SK-N-SH treated with all-trans-retinoic acid at 6 μM for 48 hours (cell line): ENCODE results near the gene PLAGL1.

Experiments
- ATAC-seq: fragments of 200-7000 bp; cut with Tn5 transposase; 3 replicates; pipeline ENCODE4 v1.9.1; 2020; ENCODE audit warnings: mild to moderate bottlenecking, moderate library complexity
- ARNTL ChIP-seq: fragments of 450-650 bp; formaldehyde crosslinking; IDR thresholded peaks from 2 replicates; pipeline ENCODE4 v1.5.0; 2020; ENCODE audit warnings: low read depth, mild to moderate bottlenecking, moderate library complexity, borderline replicate concordance
- BACH2 ChIP-seq: fragments of 250-450 bp; sonication (Bioruptor Pico); IDR thresholded peaks from 2 replicates; pipeline ENCODE4 v1.9.0; 2021; ENCODE audit warnings: mild to moderate bottlenecking, borderline replicate concordance
- CREB5 ChIP-seq: fragments of 250-450 bp; sonication (Bioruptor Pico); IDR thresholded peaks from 2 replicates; pipeline ENCODE4 v1.5.1; 2020; ENCODE audit warnings: low read depth, mild to moderate bottlenecking, moderate library complexity
- CSDC2 ChIP-seq: fragments of 250-450 bp; sonication (Bioruptor Pico); IDR thresholded peaks from 2 replicates; pipeline ENCODE4 v1.5.0; 2020; ENCODE audit warnings: mild to moderate bottlenecking, moderate library complexity
- ESRRG ChIP-seq: fragments of 250-450 bp; sonication (Bioruptor Pico); IDR thresholded peaks from 2 replicates; pipeline ENCODE4 v1.6.1; 2021; ENCODE audit warnings: mild to moderate bottlenecking
- GLIS3 ChIP-seq: fragments of 250-450 bp; sonication (Bioruptor Pico); IDR thresholded peaks from 2 replicates; pipeline ENCODE4 v1.5.0; 2020; ENCODE audit warnings: mild to moderate bottlenecking, moderate library complexity
- ISL1 ChIP-seq: fragments of 250-450 bp; sonication (Bioruptor Pico); IDR thresholded peaks from 2 replicates; pipeline ENCODE4 v2.1.2; 2022; ENCODE audit warnings: mild to moderate bottlenecking, moderate library complexity
- PATZ1 ChIP-seq: fragments of 250-450 bp; sonication (Bioruptor Pico); IDR thresholded peaks from 2 replicates; pipeline ENCODE4 v1.8.0; 2020; ENCODE audit warnings: mild to moderate bottlenecking, moderate library complexity, borderline replicate concordance
- POU6F1 ChIP-seq: fragments of 250-450 bp; sonication (Bioruptor Pico); IDR thresholded peaks from 2 replicates; pipeline ENCODE4 v1.8.0; 2021; ENCODE audit warnings: low read depth, mild to moderate bottlenecking, moderate library complexity, borderline replicate concordance
- PPARA ChIP-seq: fragments of 250-450 bp; sonication (Bioruptor Pico); IDR thresholded peaks from 2 replicates; pipeline ENCODE4 v1.5.0; 2020; ENCODE audit warnings: mild to moderate bottlenecking, borderline replicate concordance
- RARB ChIP-seq: fragments of 250-450 bp; sonication (Bioruptor Pico); IDR thresholded peaks from 2 replicates; pipeline ENCODE4 v1.8.0; 2021; ENCODE audit warnings: mild to moderate bottlenecking, moderate library complexity
- TCF4 ChIP-seq: fragments of 250-450 bp; sonication (Bioruptor Pico); IDR thresholded peaks from 2 replicates; pipeline ENCODE4 v1.8.0; 2021; ENCODE audit warnings: mild to moderate bottlenecking, moderate library complexity, borderline replicate concordance
- TOX ChIP-seq: fragments of 250-450 bp; sonication (Bioruptor Pico); IDR thresholded peaks from 2 replicates; pipeline ENCODE4 v1.8.0; 2021; ENCODE audit warnings: mild to moderate bottlenecking, moderate library complexity, borderline replicate concordance
- ZC3H10 ChIP-seq: fragments of 250-450 bp; sonication (Bioruptor Pico); IDR thresholded peaks from 2 replicates; pipeline ENCODE4 v1.5.1; 2021; ENCODE audit warnings: mild to moderate bottlenecking, moderate library complexity
- ZFP3 ChIP-seq: fragments of 250-450 bp; sonication (Bioruptor Pico); IDR thresholded peaks from 2 replicates; pipeline ENCODE4 v1.5.0; 2020; ENCODE audit warnings: mild to moderate bottlenecking, moderate library complexity
- ZFP30 ChIP-seq: fragments of 450-650 bp; formaldehyde crosslinking; IDR thresholded peaks from 2 replicates; pipeline ENCODE4 v1.5.0; 2022; ENCODE audit warnings: mild to moderate bottlenecking, moderate library complexity
- ZNF565 ChIP-seq: fragments of 450-650 bp; formaldehyde crosslinking; conservative IDR thresholded peaks from 2 replicates; pipeline ENCODE4 v1.5.0; 2020; ENCODE audit warnings: low read depth, mild to moderate bottlenecking, moderate library complexity
- ZNF8 ChIP-seq: fragments of 450-650 bp; formaldehyde crosslinking; IDR thresholded peaks from 2 replicates; pipeline ENCODE4 v1.5.0; 2020; ENCODE audit warnings: mild to moderate bottlenecking, moderate library complexity

Gene PLAGL1

GRCh38 chr6:143950875-143951274 lies 57.2 kb downstream of the PLAGL1 start (continued):
- no peak for TF ChIP-seq TCF4 (CRISPR knock-in tag)
- TF ChIP-seq CSDC2 (CRISPR knock-in tag): no peak
- TF ChIP-seq POU6F1 (CRISPR knock-in tag): no peak
- TF ChIP-seq, all 23 proteins: peak for 0

- TF ChIP-seq GLIS3: no peak
- no peak for TF ChIP-seq PATZ1 (CRISPR knock-in tag)
- TF ChIP-seq ESRRG (CRISPR knock-in tag): no peak
- TF ChIP-seq ZFP3 (CRISPR knock-in tag): no peak
- TF ChIP-seq TOX: no peak
- no peak for TF ChIP-seq ARNTL (CRISPR knock-in tag)
- no peak for TF ChIP-seq ISL1 (CRISPR knock-in tag)
- no peak for TF ChIP-seq CREB5 (CRISPR knock-in tag)
- TF ChIP-seq RARB (CRISPR knock-in tag): no peak
- no peak for ATAC-seq
Observed at GRCh38 chr6:143949962-143950361, 58.1 kb downstream of the PLAGL1 start.

GRCh38 chr6:143949535-143949934 lies 58.5 kb downstream of the PLAGL1 start:
- no peak for ATAC-seq
- TF ChIP-seq BACH2 (CRISPR knock-in tag) (no peak), PATZ1 (CRISPR knock-in tag) (no peak), RARB (CRISPR knock-in tag) (no peak), ARNTL (CRISPR knock-in tag) (no peak), PPARA (CRISPR knock-in tag) (no peak), ZFP3 (CRISPR knock-in tag) (no peak), ZNF8 (no peak), TCF4 (CRISPR knock-in tag) (no peak), POU6F1 (CRISPR knock-in tag) (no peak), ESRRG (CRISPR knock-in tag) (no peak), ZC3H10 (CRISPR knock-in tag) (no peak), ZNF565 (CRISPR knock-in tag) (no peak), TOX (no peak), ZFP30 (CRISPR knock-in tag) (no peak)
- TF ChIP-seq, all 23 proteins: peak for 0

GRCh38 chr6:143948208-143948607 lies 59.9 kb downstream of the PLAGL1 start:
- TF ChIP-seq ARNTL (CRISPR knock-in tag): no peak
- no peak for ATAC-seq
